Muscle layer of duodenum (tissue), 2 donors: ENCODE results near the gene ATRIP.

Experiments
- H3K27ac ChIP-seq: one replicate; pipeline ENCODE4 v1.7.0; 2013; ENCODE audit warnings: mild to moderate bottlenecking, low read length
- H3K27me3 ChIP-seq: one replicate; pipeline ENCODE4 v1.7.0; 2013; ENCODE audit warnings: low read depth, mild to moderate bottlenecking, control low read depth, low read length
- H3K36me3 ChIP-seq, 2 donors: one replicate each; pipeline ENCODE4 v1.7.0; 2013; ENCODE audit warnings: low read length in 2 of 2, control low read depth in 1 of 2, mild to moderate bottlenecking in 1 of 2; ENCODE audit not compliant: insufficient read depth in 2 of 2, control insufficient read depth in 1 of 2
- H3K4me1 ChIP-seq, 2 donors: one replicate each; pipeline ENCODE4 v1.7.0; 2013; ENCODE audit warnings: low read length in 2 of 2, mild to moderate bottlenecking in 2 of 2, control low read depth in 1 of 2, moderate library complexity in 1 of 2; ENCODE audit not compliant: insufficient read depth in 2 of 2, control insufficient read depth in 1 of 2
- H3K4me3 ChIP-seq, 2 donors: one replicate each; pipeline ENCODE4 v1.7.0; 2013; ENCODE audit warnings: low read length in 2 of 2, low read depth in 1 of 2, mild to moderate bottlenecking in 1 of 2
- H3K9me3 ChIP-seq, 2 donors: one replicate each; pipeline ENCODE4 v1.7.0; 2013; ENCODE audit warnings: low read length in 2 of 2, control low read depth in 1 of 2, mild to moderate bottlenecking in 1 of 2; ENCODE audit not compliant: control insufficient read depth in 1 of 2
- donor health status: healthy.

Gene ATRIP

GRCh38 chr3:48411606-48412374 is 34.7 kb upstream of the ATRIP start:
- H3K4me1 ChIP-seq: peaks cover 0 to 7% of the 10 kb centered on the region in 2 donors
- peaks cover 31 to 82% of the 10 kb centered on the region in 2 donors for H3K36me3 ChIP-seq
- no peak overlapping the region for H3K27ac ChIP-seq

GRCh38 chr3:48412375-48413001 is 34.0 kb upstream of the ATRIP start:
- H3K27me3 ChIP-seq: no peaks in the 10 kb centered on the region
- H3K9me3 ChIP-seq: no peaks in the 10 kb centered on the region
- H3K4me1 ChIP-seq: peaks cover 0 to 7% of the 10 kb centered on the region in 2 donors
- peaks cover 24 to 82% of the 10 kb centered on the region in 2 donors for H3K36me3 ChIP-seq
- no peak overlapping the region for H3K27ac ChIP-seq
- H3K4me3 ChIP-seq: no peak overlapping the region

More at GRCh38 chr3:48411606-48412374, 34.7 kb upstream of the ATRIP start:
- no peaks in the 10 kb centered on the region for H3K27me3 ChIP-seq
- no peaks in the 10 kb centered on the region for H3K9me3 ChIP-seq
- no peak overlapping the region for H3K4me3 ChIP-seq

GRCh38 chr3:48413086-48413485 is 33.5 kb upstream of the ATRIP start:
- no peaks in the 10 kb centered on the region for H3K9me3 ChIP-seq
- H3K27ac ChIP-seq: no peak overlapping the region
- H3K27me3 ChIP-seq: no peaks in the 10 kb centered on the region
- peaks cover 20 to 87% of the 10 kb centered on the region in 2 donors for H3K36me3 ChIP-seq
- H3K4me3 ChIP-seq: no peak overlapping the region
- peaks cover 0 to 7% of the 10 kb centered on the region in 2 donors for H3K4me1 ChIP-seq

- no peak overlapping the region for H3K27ac ChIP-seq
- H3K4me1 ChIP-seq: peaks cover 0 to 7% of the 10 kb centered on the region in 2 donors
- no peaks in the 10 kb centered on the region for H3K9me3 ChIP-seq
- H3K36me3 ChIP-seq: peaks cover 20 to 87% of the 10 kb centered on the region in 2 donors
- no peaks in the 10 kb centered on the region for H3K27me3 ChIP-seq
- no peak overlapping the region for H3K4me3 ChIP-seq
Measured at GRCh38 chr3:48413611-48414010, 32.9 kb upstream of the ATRIP start.

GRCh38 chr3:48414376-48415250 is 31.9 kb upstream of the ATRIP start:
- H3K27me3 ChIP-seq: no peaks in the 10 kb centered on the region
- no peak overlapping the region for H3K4me3 ChIP-seq
- peaks cover 25 to 86% of the 10 kb centered on the region in 2 donors for H3K36me3 ChIP-seq
- peaks cover 0 to 7% of the 10 kb centered on the region in 2 donors for H3K4me1 ChIP-seq
- no peaks in the 10 kb centered on the region for H3K9me3 ChIP-seq
- H3K27ac ChIP-seq: no peak overlapping the region

GRCh38 chr3:48415251-48415953 is 31.1 kb upstream of the ATRIP start:
- no peak overlapping the region for H3K4me3 ChIP-seq
- H3K27me3 ChIP-seq: no peaks in the 10 kb centered on the region
- H3K4me1 ChIP-seq: peaks cover 0 to 7% of the 10 kb centered on the region in 2 donors
- H3K27ac ChIP-seq: no peak overlapping the region
- peaks cover 25 to 84% of the 10 kb centered on the region in 2 donors for H3K36me3 ChIP-seq
- H3K9me3 ChIP-seq: no peaks in the 10 kb centered on the region

GRCh38 chr3:48416091-48416505 is 30.4 kb upstream of the ATRIP start:
- H3K4me3 ChIP-seq: no peak overlapping the region
- H3K36me3 ChIP-seq: peaks cover 19 to 77% of the 10 kb centered on the region in 2 donors
- no peak overlapping the region for H3K27ac ChIP-seq
- no peaks in the 10 kb centered on the region for H3K9me3 ChIP-seq
- peaks cover 0 to 7% of the 10 kb centered on the region in 2 donors for H3K4me1 ChIP-seq
- H3K27me3 ChIP-seq: no peaks in the 10 kb centered on the region

- Histone ChIP-seq H3K27ac (no peak overlapping the region), H3K4me3 (no peak overlapping the region), H3K27me3 (no peaks in the 10 kb centered on the region), H3K36me3 (peaks cover 14 to 72% of the 10 kb centered on the region in 2 donors), H3K4me1 (peaks cover 0 to 7% of the 10 kb centered on the region in 2 donors), H3K9me3 (no peaks in the 10 kb centered on the region)
Measured at GRCh38 chr3:48416546-48416945, 30.0 kb upstream of the ATRIP start.

GRCh38 chr3:48417529-48418108 is 28.9 kb upstream of the ATRIP start:
- Histone ChIP-seq H3K27ac (no peak overlapping the region), H3K4me1 (peaks cover 0 to 13% of the 10 kb centered on the region in 2 donors), H3K36me3 (peaks cover 5 to 61% of the 10 kb centered on the region in 2 donors), H3K4me3 (no peak overlapping the region), H3K9me3 (no peaks in the 10 kb centered on the region), H3K27me3 (no peaks in the 10 kb centered on the region)

GRCh38 chr3:48418140-48418539 is 28.4 kb upstream of the ATRIP start:
- Histone ChIP-seq H3K36me3 (peaks cover 5 to 56% of the 10 kb centered on the region in 2 donors), H3K9me3 (no peaks in the 10 kb centered on the region), H3K27ac (no peak overlapping the region), H3K4me3 (no peak overlapping the region), H3K27me3 (no peaks in the 10 kb centered on the region), H3K4me1 (peaks cover 0 to 18% of the 10 kb centered on the region in 2 donors)
